HG02852 (cell line): ENCODE results near the gene NFXL1.

ENCODE experiments used
- ATAC-seq: cut with Tn5 transposase; IDR thresholded peaks from one replicate; pipeline ENCODE4 v1.9.1; 2021; ENCODE audit warnings: mild to moderate bottlenecking, moderate library complexity; ENCODE audit not compliant: unreplicated experiment

NFXL1 gene

GRCh38 chr4:47836641-47837093 is 77.7 kb downstream of the NFXL1 start:
- ATAC-seq = peak; percentile 74

- ATAC-seq = no peak
Measured at GRCh38 chr4:47835494-47835893, 78.9 kb downstream of the NFXL1 start.

GRCh38 chr4:47831026-47831679 is 83.2 kb downstream of the NFXL1 start:
- ATAC-seq = no peak

- no peak for ATAC-seq
Measured at GRCh38 chr4:47830265-47831025, 83.9 kb downstream of the NFXL1 start.

- ATAC-seq = no peak
Measured at GRCh38 chr4:47829438-47829837, 84.9 kb downstream of the NFXL1 start.

GRCh38 chr4:47827343-47828047 is 86.9 kb downstream of the NFXL1 start:
- no peak for ATAC-seq

- ATAC-seq = peak; percentile 73
Measured at GRCh38 chr4:47824840-47825239, 89.5 kb downstream of the NFXL1 start.

- no peak for ATAC-seq
Measured at GRCh38 chr4:47819178-47819577, 95.2 kb downstream of the NFXL1 start.

- no peak for ATAC-seq
Measured at GRCh38 chr4:47817275-47817674, 97.1 kb downstream of the NFXL1 start.

GRCh38 chr4:47816748-47817147 is 97.6 kb downstream of the NFXL1 start:
- ATAC-seq = no peak

GRCh38 chr4:47814618-47815295 is 99.6 kb downstream of the NFXL1 start:
- no peak for ATAC-seq

- ATAC-seq = no peak
Measured at GRCh38 chr4:47809654-47810203, 104.7 kb downstream of the NFXL1 start.

- no peak for ATAC-seq
Measured at GRCh38 chr4:47804598-47804997, 109.8 kb downstream of the NFXL1 start.

GRCh38 chr4:47801481-47802002 is 112.8 kb downstream of the NFXL1 start:
- no peak for ATAC-seq

GRCh38 chr4:47798165-47798564 is 116.2 kb downstream of the NFXL1 start:
- ATAC-seq = no peak
